ENCODE data around the gene RASAL3.

The RASAL3 gene

GRCh38 chr19:15471639-15472101 is 7.3 kb upstream of the RASAL3 start:
- DNase-seq: no peak

- DNase-seq: no peak
Observed at GRCh38 chr19:15469513-15470297, 5.4 kb upstream of the RASAL3 start.

- DNase-seq: no peak
Observed at GRCh38 chr19:15468675-15469512, 4.5 kb upstream of the RASAL3 start.

- DNase-seq: no peak
Observed at GRCh38 chr19:15467734-15468214, 3.4 kb upstream of the RASAL3 start.

GRCh38 chr19:15466851-15467733 is 2.7 kb upstream of the RASAL3 start:
- DNase-seq: no peak

- DNase-seq: no peak
Observed at GRCh38 chr19:15463861-15464371, 428 bp downstream of the RASAL3 start.

- DNase-seq: no peak
Observed at GRCh38 chr19:15461694-15462093, 2.6 kb downstream of the RASAL3 start.

GRCh38 chr19:15457701-15458484 is 6.5 kb downstream of the RASAL3 start:
- no peak for DNase-seq

- DNase-seq: no peak
Observed at GRCh38 chr19:15456871-15457700, 7.3 kb downstream of the RASAL3 start.

GRCh38 chr19:15456441-15456840 is 7.9 kb downstream of the RASAL3 start:
- no peak for DNase-seq

GRCh38 chr19:15455996-15456395 is 8.3 kb downstream of the RASAL3 start:
- DNase-seq: no peak

GRCh38 chr19:15453906-15454860 is 10.2 kb downstream of the RASAL3 start:
- no peak for DNase-seq

GRCh38 chr19:15453091-15453578 is 11.2 kb downstream of the RASAL3 start:
- DNase-seq: no peak

GRCh38 chr19:15452111-15453047 is 12.0 kb downstream of the RASAL3 start:
- no peak for DNase-seq

- no peak for DNase-seq
Observed at GRCh38 chr19:15450528-15450890, 13.8 kb downstream of the RASAL3 start.

- DNase-seq: no peak
Observed at GRCh38 chr19:15449620-15450527, 14.5 kb downstream of the RASAL3 start, which contains the start of gene WIZ. Gene WIZ, minus strand, starts transcription at chr19:15449956. Its CDS starts 1,649 bp downstream, at chr19:15448307.
